WTC11 (cell line): ENCODE results near the gene MYL12B. TPM values are rescaled to one million over a fixed set of nuclear protein-coding genes. Genes with fewer than 3 reads are reported as not detected.

Experiments used
- CDX4 ChIP-seq: fragments of 250-450 bp; sonication (Bioruptor Pico); IDR thresholded peaks from 2 replicates; pipeline ENCODE4 v1.9.0; 2021; ENCODE audit warnings: moderate library complexity, mild to moderate bottlenecking, inconsistent platforms, borderline replicate concordance
- CREM ChIP-seq: sonication (generic); formaldehyde crosslinking; IDR thresholded peaks from 2 replicates; pipeline ENCODE4 v1.8.1; 2022; ENCODE audit warnings: mild to moderate bottlenecking, missing genetic modification reagents, moderate library complexity
- ETV6 ChIP-seq: sonication (generic); formaldehyde crosslinking; IDR thresholded peaks from 2 replicates; pipeline ENCODE4 v1.8.1; 2022; ENCODE audit warnings: mild to moderate bottlenecking, missing genetic modification reagents
- FOXJ3 ChIP-seq: sonication (generic); formaldehyde crosslinking; IDR thresholded peaks from 2 replicates; pipeline ENCODE4 v1.9.0; 2021; ENCODE audit warnings: missing genetic modification reagents, mild to moderate bottlenecking, borderline replicate concordance
- FOXK1 ChIP-seq: sonication (generic); formaldehyde crosslinking; IDR thresholded peaks from 2 replicates; pipeline ENCODE4 v1.8.0; 2022; ENCODE audit warnings: mild to moderate bottlenecking, moderate library complexity, missing genetic modification reagents
- FOXP1 ChIP-seq: sonication (generic); formaldehyde crosslinking; IDR thresholded peaks from 2 replicates; pipeline ENCODE4 v1.8.0; 2022; ENCODE audit warnings: missing genetic modification reagents, mild to moderate bottlenecking, moderate library complexity, borderline replicate concordance
- GABPB1 ChIP-seq: sonication (generic); formaldehyde crosslinking; IDR thresholded peaks from 2 replicates; pipeline ENCODE4 v1.8.1; 2023; ENCODE audit warnings: mild to moderate bottlenecking, missing genetic modification reagents
- JUN ChIP-seq: sonication (generic); formaldehyde crosslinking; IDR thresholded peaks from 2 replicates; pipeline ENCODE4 v1.8.0; 2023; ENCODE audit warnings: mild to moderate bottlenecking, missing genetic modification reagents
- MAX ChIP-seq: sonication (generic); formaldehyde crosslinking; IDR thresholded peaks from 2 replicates; pipeline ENCODE4 v1.8.0; 2022; ENCODE audit warnings: mild to moderate bottlenecking, missing genetic modification reagents
- MYBL2 ChIP-seq: sonication (generic); formaldehyde crosslinking; IDR thresholded peaks from 2 replicates; pipeline ENCODE4 v1.8.1; 2023; ENCODE audit warnings: mild to moderate bottlenecking, moderate library complexity, missing genetic modification reagents
- NR2C2 ChIP-seq: sonication (generic); formaldehyde crosslinking; IDR thresholded peaks from 2 replicates; pipeline ENCODE4 v1.8.0; 2022; ENCODE audit warnings: mild to moderate bottlenecking, missing genetic modification reagents
- SMAD3 ChIP-seq: sonication (generic); formaldehyde crosslinking; IDR thresholded peaks from 2 replicates; pipeline ENCODE4 v1.8.0; 2022; ENCODE audit warnings: missing genetic modification reagents, mild to moderate bottlenecking, borderline replicate concordance
- TEAD1 ChIP-seq: sonication (generic); formaldehyde crosslinking; IDR thresholded peaks from 2 replicates; pipeline ENCODE4 v1.8.0; 2022; ENCODE audit warnings: mild to moderate bottlenecking, missing genetic modification reagents
- ZNF219 ChIP-seq: sonication (generic); formaldehyde crosslinking; IDR thresholded peaks from 2 replicates; pipeline ENCODE4 v1.8.0; 2023; ENCODE audit warnings: missing genetic modification reagents, mild to moderate bottlenecking, borderline replicate concordance
- ZNF416 ChIP-seq: fragments of 250-450 bp; sonication (Bioruptor Pico); IDR thresholded peaks from 2 replicates; pipeline ENCODE4 v1.9.0; 2021; ENCODE audit warnings: mild to moderate bottlenecking, inconsistent platforms
- ZNF532 ChIP-seq: fragments of 250-450 bp; sonication (Bioruptor Pico); IDR thresholded peaks from 2 replicates; pipeline ENCODE4 v1.9.0; 2021; ENCODE audit warnings: mild to moderate bottlenecking, borderline replicate concordance
- total RNA-seq: library from RNA; stranded (reverse); gene quantifications from 3 replicates; pipeline ENCODE4 v1.2.3, GENCODE V29; 2021
- TF ChIP-seq, protein P1 (sequence below): sonication (generic); formaldehyde crosslinking; IDR thresholded peaks from 2 replicates; pipeline ENCODE4 v1.8.0; 2022; ENCODE audit warnings: mild to moderate bottlenecking, missing genetic modification reagents
- TF ChIP-seq, protein P2 (sequence below): sonication (generic); formaldehyde crosslinking; IDR thresholded peaks from 2 replicates; pipeline ENCODE4 v1.8.0; 2022; ENCODE audit warnings: mild to moderate bottlenecking, missing genetic modification reagents
- TF ChIP-seq, protein P3 (sequence below): sonication (generic); formaldehyde crosslinking; IDR thresholded peaks from 2 replicates; pipeline ENCODE4 v1.8.1; 2023; ENCODE audit warnings: mild to moderate bottlenecking, moderate library complexity, missing genetic modification reagents
- TF ChIP-seq, protein P4 (sequence below): fragments of 250-450 bp; sonication (Bioruptor Pico); conservative IDR thresholded peaks from 2 replicates; pipeline ENCODE4 v1.9.0; 2021; ENCODE audit warnings: mild to moderate bottlenecking

MYL12B gene
- total RNA-seq, 1 experiment from 2014 or later = 173 TPM

DNA sequence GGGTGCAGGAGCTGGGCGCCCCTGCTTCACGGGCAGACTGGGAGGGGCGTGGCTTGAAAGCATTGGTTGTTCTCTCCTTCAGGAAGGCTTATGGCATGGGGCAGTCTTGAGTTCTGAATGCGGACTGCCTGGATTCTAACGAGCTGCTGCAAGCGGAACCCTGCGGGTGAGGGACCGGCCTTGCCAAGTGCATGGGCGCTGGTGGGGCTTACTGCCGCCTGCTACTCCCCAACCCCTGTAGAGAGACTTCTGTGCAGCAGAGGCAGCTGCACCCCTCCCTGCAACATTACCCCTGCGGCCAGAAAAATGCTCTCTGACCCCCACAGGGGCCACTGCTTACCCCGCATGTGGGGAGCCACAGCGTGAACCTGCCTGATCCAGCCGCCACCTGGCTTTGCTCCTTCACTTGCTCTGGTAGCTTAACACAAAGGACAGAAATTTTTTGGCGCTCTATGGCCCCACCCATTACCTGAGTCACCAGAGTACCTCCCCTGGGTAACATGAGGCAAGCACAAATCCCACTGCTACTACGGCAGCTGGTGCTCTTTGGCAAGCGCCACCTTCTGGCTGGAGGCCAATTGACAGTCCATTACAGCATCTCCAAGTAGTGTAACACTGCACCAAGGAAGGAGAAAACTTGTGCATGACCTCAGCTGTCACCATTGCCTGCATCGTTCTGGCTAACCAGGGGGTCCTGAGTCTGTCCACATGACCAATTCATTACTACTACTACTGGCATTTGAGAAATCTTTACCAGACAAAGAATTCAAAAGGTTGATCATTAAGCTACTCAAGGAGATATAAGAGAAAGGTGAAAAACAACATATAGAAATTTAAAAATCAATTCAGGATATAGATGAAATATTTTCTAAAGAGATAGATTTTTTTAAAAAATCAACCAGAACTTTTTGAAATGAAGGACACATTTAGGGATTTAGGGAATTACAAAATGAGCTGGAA, 35.4 kb downstream of the MYL12B start (continued):
- TF ChIP-seq, protein P1, sequence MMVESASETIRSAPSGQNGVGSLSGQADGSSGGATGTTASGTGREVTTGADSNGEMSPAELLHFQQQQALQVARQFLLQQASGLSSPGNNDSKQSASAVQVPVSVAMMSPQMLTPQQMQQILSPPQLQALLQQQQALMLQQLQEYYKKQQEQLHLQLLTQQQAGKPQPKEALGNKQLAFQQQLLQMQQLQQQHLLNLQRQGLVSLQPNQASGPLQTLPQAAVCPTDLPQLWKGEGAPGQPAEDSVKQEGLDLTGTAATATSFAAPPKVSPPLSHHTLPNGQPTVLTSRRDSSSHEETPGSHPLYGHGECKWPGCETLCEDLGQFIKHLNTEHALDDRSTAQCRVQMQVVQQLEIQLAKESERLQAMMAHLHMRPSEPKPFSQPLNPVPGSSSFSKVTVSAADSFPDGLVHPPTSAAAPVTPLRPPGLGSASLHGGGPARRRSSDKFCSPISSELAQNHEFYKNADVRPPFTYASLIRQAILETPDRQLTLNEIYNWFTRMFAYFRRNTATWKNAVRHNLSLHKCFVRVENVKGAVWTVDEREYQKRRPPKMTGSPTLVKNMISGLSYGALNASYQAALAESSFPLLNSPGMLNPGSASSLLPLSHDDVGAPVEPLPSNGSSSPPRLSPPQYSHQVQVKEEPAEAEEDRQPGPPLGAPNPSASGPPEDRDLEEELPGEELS (CRISPR knock-in tag) = peak; percentile 62; the same call in 1 of the 2 replicates
- TF ChIP-seq, protein P2, sequence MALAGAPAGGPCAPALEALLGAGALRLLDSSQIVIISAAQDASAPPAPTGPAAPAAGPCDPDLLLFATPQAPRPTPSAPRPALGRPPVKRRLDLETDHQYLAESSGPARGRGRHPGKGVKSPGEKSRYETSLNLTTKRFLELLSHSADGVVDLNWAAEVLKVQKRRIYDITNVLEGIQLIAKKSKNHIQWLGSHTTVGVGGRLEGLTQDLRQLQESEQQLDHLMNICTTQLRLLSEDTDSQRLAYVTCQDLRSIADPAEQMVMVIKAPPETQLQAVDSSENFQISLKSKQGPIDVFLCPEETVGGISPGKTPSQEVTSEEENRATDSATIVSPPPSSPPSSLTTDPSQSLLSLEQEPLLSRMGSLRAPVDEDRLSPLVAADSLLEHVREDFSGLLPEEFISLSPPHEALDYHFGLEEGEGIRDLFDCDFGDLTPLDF = no peak
- TF ChIP-seq ZNF219 (CRISPR knock-in tag) (no peak), FOXJ3 (CRISPR knock-in tag) (no peak), ZNF532 (no peak), SMAD3 (peak; percentile 65; the same call in 1 of the 2 replicates), CDX4 (CRISPR knock-in tag) (no peak), FOXP1 (CRISPR knock-in tag) (peak; percentile 67; the same call in 1 of the 2 replicates), CREM (peak; percentile 75), GABPB1 (CRISPR knock-in tag) (peak; percentile 68), MAX (CRISPR knock-in tag) (peak; percentile 86), NR2C2 (no peak), ETV6 (peak; percentile 83; the same call in 1 of the 2 replicates), MYBL2 (CRISPR knock-in tag) (peak; percentile 70; the same call in 1 of the 2 replicates), JUN (CRISPR knock-in tag) (no peak), ZNF416 (0 out of 2 replicates have a peak, but pooled peaks have one; percentile 26), TEAD1 (CRISPR knock-in tag) (peak; percentile 93), FOXK1 (peak; percentile 74)
- TF ChIP-seq, protein P3, sequence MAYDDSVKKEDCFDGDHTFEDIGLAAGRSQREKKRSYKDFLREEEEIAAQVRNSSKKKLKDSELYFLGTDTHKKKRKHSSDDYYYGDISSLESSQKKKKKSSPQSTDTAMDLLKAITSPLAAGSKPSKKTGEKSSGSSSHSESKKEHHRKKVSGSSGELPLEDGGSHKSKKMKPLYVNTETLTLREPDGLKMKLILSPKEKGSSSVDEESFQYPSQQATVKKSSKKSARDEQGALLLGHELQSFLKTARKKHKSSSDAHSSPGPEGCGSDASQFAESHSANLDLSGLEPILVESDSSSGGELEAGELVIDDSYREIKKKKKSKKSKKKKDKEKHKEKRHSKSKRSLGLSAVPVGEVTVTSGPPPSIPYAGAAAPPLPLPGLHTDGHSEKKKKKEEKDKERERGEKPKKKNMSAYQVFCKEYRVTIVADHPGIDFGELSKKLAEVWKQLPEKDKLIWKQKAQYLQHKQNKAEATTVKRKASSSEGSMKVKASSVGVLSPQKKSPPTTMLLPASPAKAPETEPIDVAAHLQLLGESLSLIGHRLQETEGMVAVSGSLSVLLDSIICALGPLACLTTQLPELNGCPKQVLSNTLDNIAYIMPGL (CRISPR knock-in tag) = peak; percentile 62; the same call in 1 of the 2 replicates
- TF ChIP-seq, protein P4, sequence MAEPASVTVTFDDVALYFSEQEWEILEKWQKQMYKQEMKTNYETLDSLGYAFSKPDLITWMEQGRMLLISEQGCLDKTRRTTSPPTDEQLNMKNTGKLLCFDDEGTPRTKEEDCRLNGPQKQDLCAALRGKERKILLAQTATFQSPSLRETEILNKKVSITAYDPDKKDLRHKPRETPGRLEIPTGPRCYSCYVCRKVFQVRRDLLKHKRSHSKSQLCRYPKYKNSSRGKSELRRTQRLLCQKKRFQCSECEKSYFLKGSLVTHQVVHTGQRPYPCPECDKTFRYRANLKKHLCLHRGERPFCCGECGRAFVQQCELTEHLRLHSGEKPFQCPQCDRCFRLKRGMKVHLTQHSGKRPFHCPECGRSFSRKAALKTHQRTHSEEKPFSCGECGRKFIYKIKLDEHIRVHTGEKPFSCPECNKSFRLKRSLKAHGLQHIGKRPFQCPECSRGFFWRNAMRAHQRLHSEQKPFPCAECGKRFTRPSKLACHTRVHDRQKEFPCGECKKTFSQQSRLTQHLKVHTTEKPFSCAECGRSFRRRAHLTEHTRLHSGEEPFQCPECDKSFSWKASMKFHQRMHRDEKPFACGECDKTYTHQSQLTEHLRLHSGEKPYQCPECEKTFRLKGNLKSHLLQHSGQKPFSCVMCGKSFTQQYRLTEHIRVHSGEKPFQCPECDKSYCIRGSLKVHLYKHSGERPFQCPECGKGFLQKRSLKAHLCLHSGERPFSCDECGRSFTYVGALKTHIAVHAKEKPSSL (CRISPR knock-in tag) = no peak
